ENCODE measurements around the gene CTNNBL1.

CTNNBL1 gene

DNA sequence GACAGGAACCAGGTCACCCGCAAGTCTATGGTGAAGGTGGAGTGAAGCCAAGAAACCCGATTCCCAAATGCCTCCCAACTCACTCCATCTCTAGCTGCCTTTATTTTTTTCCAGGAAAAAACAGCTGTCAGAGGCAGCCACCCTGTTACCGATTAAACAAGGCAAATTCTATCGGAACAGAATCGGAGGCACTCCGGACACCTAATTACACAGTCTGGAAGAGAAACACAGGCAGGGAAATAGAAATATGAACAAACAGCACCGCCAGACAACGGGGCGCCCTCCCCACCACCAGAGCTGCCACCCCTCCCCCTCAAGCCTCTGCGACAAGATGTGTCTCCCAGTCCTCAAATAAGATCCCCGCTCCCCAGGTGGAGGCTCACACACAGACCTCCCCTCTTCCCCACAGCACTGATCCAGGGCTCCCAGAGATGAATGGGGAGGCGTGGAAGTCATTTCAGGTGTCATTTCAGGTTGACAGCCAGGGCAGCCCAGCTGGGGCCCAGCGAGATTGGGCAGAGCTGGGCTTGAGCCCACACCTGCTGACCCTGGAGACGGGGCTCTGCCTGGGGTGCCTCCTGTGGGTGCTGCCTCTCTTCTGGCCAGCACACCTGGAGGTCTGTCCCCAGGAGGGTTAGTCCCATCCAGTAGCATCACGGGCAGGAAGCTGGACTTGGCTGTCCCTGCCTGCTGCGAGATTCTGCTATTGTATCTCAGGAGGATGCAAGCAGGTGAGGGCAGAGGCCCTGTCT, 189.3 kb downstream of the CTNNBL1 start:
- DNase-seq (ENCODE audit: extremely low read depth, low read depth), result no peak
- H3K4me3 ChIP-seq (replicated peaks; ENCODE audit: low read depth, low read length), result no peak overlapping the region
- TF ChIP-seq CTCF (IDR thresholded peaks at IDR 0.05; ENCODE audit: low read depth, low read length, missing control alignments), result no peak

- no peak overlapping the region for H3K4me3 ChIP-seq (replicated peaks; ENCODE audit: low read depth, low read length)
- no peak for DNase-seq (ENCODE audit: extremely low read depth, low read depth)
- no peak for TF ChIP-seq CTCF (IDR thresholded peaks at IDR 0.05; ENCODE audit: low read depth, low read length, missing control alignments)
Observed at GRCh38 chr20:37885042-37885441, 191.2 kb downstream of the CTNNBL1 start.

DNA sequence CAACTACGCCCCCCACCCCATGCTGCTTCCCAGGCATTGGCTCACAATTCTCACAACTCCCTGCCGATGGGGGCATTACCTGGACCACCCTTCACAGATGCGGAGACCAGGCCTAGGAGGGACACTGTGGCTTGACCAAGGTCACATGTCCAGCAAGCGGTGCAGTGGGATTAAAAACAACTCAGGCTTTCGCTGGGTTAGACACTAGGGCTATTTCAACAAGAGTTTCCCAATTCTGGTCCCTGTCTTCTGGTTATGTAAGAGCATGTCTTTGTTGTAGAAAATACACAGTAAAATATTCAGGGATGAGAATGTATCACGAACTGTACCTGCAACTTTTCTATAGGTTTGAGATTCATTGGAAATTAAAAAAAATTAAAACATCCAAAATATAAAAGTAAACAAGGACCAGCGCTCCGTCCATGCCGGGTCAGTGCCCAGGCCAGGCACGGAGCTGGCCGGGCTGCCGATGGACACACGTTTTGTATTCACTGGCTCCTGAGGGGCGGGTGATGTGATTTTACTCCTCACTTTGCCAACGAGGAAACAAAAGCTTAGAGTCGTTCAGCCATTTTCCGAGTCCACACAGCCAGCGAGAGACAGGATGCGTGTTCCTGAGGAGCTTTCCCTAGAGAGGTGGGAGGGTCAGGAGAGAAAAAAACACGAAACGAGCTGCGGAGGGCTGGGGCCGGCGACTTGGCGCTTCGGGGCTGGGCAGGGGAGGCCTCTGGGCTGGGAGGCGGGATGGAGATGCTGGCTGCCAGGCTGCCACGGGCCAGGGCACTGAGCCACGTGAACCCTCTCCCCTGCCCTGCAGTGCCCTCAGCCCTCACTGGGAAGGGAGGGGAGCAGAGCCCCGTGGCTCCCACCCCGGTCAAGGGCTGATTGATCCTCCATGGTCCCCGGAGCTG, 192.0 kb downstream of the CTNNBL1 start:
- DNase-seq (ENCODE audit: extremely low read depth, low read depth), result no peak
- no peak overlapping the region for H3K4me3 ChIP-seq (replicated peaks; ENCODE audit: low read depth, low read length)
- TF ChIP-seq CTCF (IDR thresholded peaks at IDR 0.05; ENCODE audit: low read depth, low read length, missing control alignments), result no peak

- DNase-seq (ENCODE audit: extremely low read depth, low read depth), result no peak
- no peak for TF ChIP-seq CTCF (IDR thresholded peaks at IDR 0.05; ENCODE audit: low read depth, low read length, missing control alignments)
- no peak overlapping the region for H3K4me3 ChIP-seq (replicated peaks; ENCODE audit: low read depth, low read length)
Observed at GRCh38 chr20:37886851-37887297, 193.0 kb downstream of the CTNNBL1 start.

GRCh38 chr20:37888641-37889040, 194.8 kb downstream of the CTNNBL1 start:
- no peak overlapping the region for H3K4me3 ChIP-seq (replicated peaks; ENCODE audit: low read depth, low read length)
- no peak for DNase-seq (ENCODE audit: extremely low read depth, low read depth)
- no peak for TF ChIP-seq CTCF (IDR thresholded peaks at IDR 0.05; ENCODE audit: low read depth, low read length, missing control alignments)

DNA sequence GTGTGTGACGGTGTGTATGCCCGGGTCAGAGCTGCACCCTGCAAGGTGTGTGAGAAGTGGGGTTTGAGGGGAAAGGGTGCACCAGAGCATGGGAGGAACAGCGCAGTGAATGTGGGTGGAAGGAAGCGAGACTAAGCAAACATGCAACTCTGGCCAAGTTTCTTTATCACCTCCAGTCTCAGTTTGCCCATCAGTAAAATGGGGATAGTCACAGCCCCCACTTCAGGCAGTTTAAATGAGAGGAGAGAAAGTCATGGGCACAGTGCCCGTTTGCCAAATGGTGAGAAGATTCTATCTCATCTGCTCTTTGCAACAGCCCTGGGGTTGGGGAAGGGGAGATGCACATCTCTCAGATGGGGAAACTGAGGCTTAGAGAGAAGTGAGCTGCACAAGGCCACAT, 196.3 kb downstream of the CTNNBL1 start:
- no peak for TF ChIP-seq CTCF (IDR thresholded peaks at IDR 0.05; ENCODE audit: low read depth, low read length, missing control alignments)
- no peak for DNase-seq (ENCODE audit: extremely low read depth, low read depth)
- H3K4me3 ChIP-seq (replicated peaks; ENCODE audit: low read depth, low read length), result no peak overlapping the region
